OCI-LY7 (cell line): ENCODE data around the gene TIMMDC1. TPM values are rescaled to one million over a fixed set of nuclear protein-coding genes. Genes with fewer than 3 reads are reported as not detected.

Source experiments
- BruUV-seq: library from RNA; stranded (reverse); fragments of 400-500 nt; replicated peaks from 2 replicates; lab custom pipeline; 2021; lab: Mats Ljungman, UMichigan
- CTCF ChIA-PET: fragments of 300-600 bp; sonication (Branson Sonifier 250); formaldehyde crosslinking; loops from one replicate; lab custom pipeline; 2022; ENCODE audit warnings: antibody characterized with exemption; ENCODE audit not compliant: unreplicated experiment; lab: Charles Lee
- POLR2A ChIA-PET: fragments of 300-600 bp; sonication (Branson Sonifier 250); formaldehyde crosslinking; loops from one replicate; lab custom pipeline; 2022; ENCODE audit warnings: antibody characterized with exemption; lab: Charles Lee
- DNase-seq: peaks from one replicate; pipeline ENCODE4 v3.0.0-alpha.2; 2015; ENCODE audit warnings: low spot score
- H2AFZ ChIP-seq: fragments of 200-600 bp; sonication (generic), shearing (Covaris generic); 2 replicates; pipeline ENCODE4 v1.6.1; 2014; ENCODE audit warnings: mild to moderate bottlenecking, antibody characterized with exemption, low read length, moderate library complexity
- H3K27ac ChIP-seq: fragments of 200-600 bp; sonication (generic); 2 replicates; pipeline ENCODE4 v1.5.1; 2014; ENCODE audit warnings: mixed run types, low read depth, mild to moderate bottlenecking, moderate library complexity, low read length, inconsistent platforms; ENCODE audit not compliant: poor library complexity, severe bottlenecking
- H3K36me3 ChIP-seq: fragments of 200-600 bp; sonication (generic); 2 replicates; pipeline ENCODE4 v1.6.1; 2014; ENCODE audit warnings: mild to moderate bottlenecking, antibody characterized with exemption, low read length, moderate library complexity, mixed read lengths; ENCODE audit not compliant: insufficient read depth
- H3K4me1 ChIP-seq: fragments of 200-600 bp; sonication (generic); 2 replicates; pipeline ENCODE4 v1.5.1; 2014; ENCODE audit warnings: mild to moderate bottlenecking, low read length; ENCODE audit not compliant: insufficient read depth, poor library complexity, severe bottlenecking
- H3K4me2 ChIP-seq: fragments of 200-600 bp; sonication (generic); 2 replicates; pipeline ENCODE4 v1.6.1; 2014; ENCODE audit warnings: mild to moderate bottlenecking, low read length
- H3K4me3 ChIP-seq: fragments of 200-600 bp; sonication (generic); 2 replicates; pipeline ENCODE4 v1.5.1; 2014; ENCODE audit warnings: mild to moderate bottlenecking, low read depth, low read length; ENCODE audit not compliant: poor library complexity, severe bottlenecking
- H3K79me2 ChIP-seq: fragments of 200-600 bp; sonication (generic); 2 replicates; pipeline ENCODE4 v1.6.1; 2016; ENCODE audit warnings: low read depth, mild to moderate bottlenecking, low read length, moderate library complexity, mixed read lengths; ENCODE audit not compliant: insufficient read depth
- H3K9me2 ChIP-seq: fragments of 200-600 bp; sonication (generic); 2 replicates; pipeline ENCODE4 v1.6.1; 2016; ENCODE audit warnings: mild to moderate bottlenecking, low read length, mixed read lengths; ENCODE audit not compliant: insufficient read depth
- H3K9me3 ChIP-seq: fragments of 200-600 bp; sonication (generic); 2 replicates; pipeline ENCODE4 v1.6.1; 2014; ENCODE audit warnings: mild to moderate bottlenecking, mixed run types, low read length, mixed read lengths
- H4K20me1 ChIP-seq: fragments of 200-600 bp; sonication (generic); 2 replicates; pipeline ENCODE4 v1.6.1; 2014; ENCODE audit warnings: mild to moderate bottlenecking, antibody characterized with exemption, low read length, moderate library complexity, mixed read lengths; ENCODE audit not compliant: insufficient read depth
- EZH2phosphoT487 ChIP-seq: fragments of 200-600 bp; sonication (generic); IDR thresholded peaks from 2 replicates; pipeline ENCODE4 v1.6.1; 2018; ENCODE audit warnings: low read depth, borderline replicate concordance, mild to moderate bottlenecking, mixed run types, antibody characterized with exemption, low read length, moderate library complexity, mixed read lengths
- intact Hi-C: fragments of 100-400 bp; cut with micrococcal nuclease; formaldehyde crosslinking; loops from one replicate; pipeline ENCODE4 v1.10.0; 2022; ENCODE audit not compliant: unreplicated experiment
- total RNA-seq, 2 experiments: library from RNA; depleted of rRNA in 1 of 2; stranded (reverse); fragments of >200 nt in 1 of 2; shearing (Covaris generic) in 1 of 2; gene quantifications; 2 replicates each; pipeline ENCODE4 v1.2.3, GENCODE V29; 2014 to 2022
- TF ChIP-seq, protein P1 (sequence below): fragments of 200-600 bp; sonication (generic); conservative IDR thresholded peaks from 2 replicates; pipeline ENCODE4 v1.5.1; 2014; ENCODE audit warnings: mild to moderate bottlenecking, antibody characterized with exemption, low read length, moderate library complexity, mixed read lengths

The TIMMDC1 gene
- total RNA-seq, 2 experiments from 2014 or later, result 61.0 to 92.9 TPM

DNA sequence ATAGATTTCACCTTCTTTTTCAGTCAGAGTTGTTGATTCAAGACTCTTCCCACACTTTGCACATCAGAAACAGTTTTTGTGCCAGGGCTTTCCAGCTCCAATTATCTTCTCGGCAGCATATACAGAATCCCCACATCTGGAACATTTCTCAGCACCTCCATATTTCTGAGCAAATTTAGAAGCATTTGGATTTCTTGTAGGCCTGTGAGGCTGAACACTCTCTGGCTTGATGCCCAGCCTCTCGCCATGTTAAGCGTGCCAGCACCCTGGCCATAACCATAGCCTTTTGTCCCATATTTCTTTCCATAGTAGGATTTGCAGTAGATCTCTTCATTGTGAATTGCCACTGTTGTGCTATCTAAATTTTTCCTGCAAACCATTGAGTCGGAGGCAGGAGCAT, 32.8 kb downstream of the TIMMDC1 start:
- Histone ChIP-seq H3K9me3 (no peaks in the 10 kb centered on the region), H4K20me1 (no peaks in the 10 kb centered on the region), H3K4me3 (no peak overlapping the region), H3K9me2 (no peaks in the 10 kb centered on the region), H3K4me2 (no peak overlapping the region), H2AFZ (no peak overlapping the region), H3K27ac (no peak overlapping the region), H3K79me2 (no peaks in the 10 kb centered on the region), H3K36me3 (no peaks in the 10 kb centered on the region), H3K4me1 (no peaks in the 10 kb centered on the region)
- intact Hi-C loops, result no loop called here
- BruUV-seq, result no TSS peak
- no peak for DNase-seq
- ChIA-PET POLR2A (no interaction called here), CTCF (no interaction called here)
- TF ChIP-seq, protein P1, sequence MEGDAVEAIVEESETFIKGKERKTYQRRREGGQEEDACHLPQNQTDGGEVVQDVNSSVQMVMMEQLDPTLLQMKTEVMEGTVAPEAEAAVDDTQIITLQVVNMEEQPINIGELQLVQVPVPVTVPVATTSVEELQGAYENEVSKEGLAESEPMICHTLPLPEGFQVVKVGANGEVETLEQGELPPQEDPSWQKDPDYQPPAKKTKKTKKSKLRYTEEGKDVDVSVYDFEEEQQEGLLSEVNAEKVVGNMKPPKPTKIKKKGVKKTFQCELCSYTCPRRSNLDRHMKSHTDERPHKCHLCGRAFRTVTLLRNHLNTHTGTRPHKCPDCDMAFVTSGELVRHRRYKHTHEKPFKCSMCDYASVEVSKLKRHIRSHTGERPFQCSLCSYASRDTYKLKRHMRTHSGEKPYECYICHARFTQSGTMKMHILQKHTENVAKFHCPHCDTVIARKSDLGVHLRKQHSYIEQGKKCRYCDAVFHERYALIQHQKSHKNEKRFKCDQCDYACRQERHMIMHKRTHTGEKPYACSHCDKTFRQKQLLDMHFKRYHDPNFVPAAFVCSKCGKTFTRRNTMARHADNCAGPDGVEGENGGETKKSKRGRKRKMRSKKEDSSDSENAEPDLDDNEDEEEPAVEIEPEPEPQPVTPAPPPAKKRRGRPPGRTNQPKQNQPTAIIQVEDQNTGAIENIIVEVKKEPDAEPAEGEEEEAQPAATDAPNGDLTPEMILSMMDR, result no peak
- no peak for TF ChIP-seq EZH2phosphoT487

DNA sequence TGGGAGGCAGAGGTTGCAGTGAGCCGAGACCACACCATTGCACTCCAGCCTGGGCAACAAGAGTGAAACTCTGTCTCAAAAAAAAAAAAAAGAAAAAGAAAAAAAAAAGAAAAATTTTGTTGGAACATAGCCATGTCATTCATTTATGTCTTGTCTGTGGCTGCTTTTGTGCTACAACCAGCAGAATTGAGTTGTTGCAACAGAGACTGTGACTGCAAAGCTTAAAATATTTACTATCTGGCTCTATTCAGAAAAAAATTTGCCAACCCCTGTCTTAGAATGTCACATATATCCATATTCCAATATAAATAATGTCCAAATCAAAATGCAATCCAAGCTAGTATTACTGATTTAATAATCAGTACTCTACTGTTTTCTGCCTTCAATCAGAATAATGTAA, 35.9 kb downstream of the TIMMDC1 start:
- peaks cover 6% of the 10 kb centered on the region for H3K4me1 ChIP-seq
- H3K4me3 ChIP-seq, result no peak overlapping the region
- H3K4me2 ChIP-seq, result no peak overlapping the region
- BruUV-seq, result no TSS peak
- DNase-seq, result no peak
- TF ChIP-seq, protein P1, result no peak
- no peak for TF ChIP-seq EZH2phosphoT487
- H3K36me3 ChIP-seq, result no peaks in the 10 kb centered on the region
- no peaks in the 10 kb centered on the region for H4K20me1 ChIP-seq
- CTCF ChIA-PET, result no interaction called here
- no peak overlapping the region for H2AFZ ChIP-seq
- H3K79me2 ChIP-seq, result no peaks in the 10 kb centered on the region
- POLR2A ChIA-PET, result no interaction called here
- H3K9me2 ChIP-seq, result no peaks in the 10 kb centered on the region
- no peaks in the 10 kb centered on the region for H3K9me3 ChIP-seq
- intact Hi-C loops, result no loop called here
- no peak overlapping the region for H3K27ac ChIP-seq

DNA sequence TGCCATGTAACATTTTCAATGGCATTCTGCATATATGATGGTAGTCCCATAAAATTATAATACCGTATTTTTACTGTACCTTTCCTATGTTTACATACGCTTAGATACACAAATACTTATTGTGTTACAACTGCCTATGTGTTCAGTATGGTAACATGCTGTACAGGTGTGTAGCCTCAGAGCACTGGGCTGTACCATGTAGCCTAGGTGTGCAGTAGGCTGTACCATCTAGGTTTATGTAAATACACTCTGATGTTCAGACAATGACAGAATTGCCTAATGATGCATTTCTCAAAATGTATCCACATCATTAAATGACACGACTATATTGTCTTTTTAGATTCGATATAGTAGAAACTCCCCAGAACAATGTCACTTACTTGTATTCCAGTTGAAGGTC, 38.4 kb downstream of the TIMMDC1 start:
- H3K4me2 ChIP-seq, result no peak overlapping the region
- no peak for DNase-seq
- H3K27ac ChIP-seq, result no peak overlapping the region
- no peaks in the 10 kb centered on the region for H3K9me2 ChIP-seq
- no TSS peak for BruUV-seq
- peaks cover 6% of the 10 kb centered on the region for H3K4me1 ChIP-seq
- no peaks in the 10 kb centered on the region for H3K79me2 ChIP-seq
- no peaks in the 10 kb centered on the region for H4K20me1 ChIP-seq
- H2AFZ ChIP-seq, result no peak overlapping the region
- no peak overlapping the region for H3K4me3 ChIP-seq
- no peaks in the 10 kb centered on the region for H3K36me3 ChIP-seq
- ChIA-PET POLR2A (interaction anchor here (0.6 to 0.8 kb wide), 2 partner anchors 23 to 136 kb away, joined by 3 to 5 read pairs; no protein-coding TSS in a partner anchor), CTCF (no interaction called here)
- TF ChIP-seq, protein P1, result no peak
- TF ChIP-seq EZH2phosphoT487, result no peak
- no peaks in the 10 kb centered on the region for H3K9me3 ChIP-seq
- intact Hi-C loops, result no loop called here
